ENCODE measurements around the gene ECI1. TPM values are rescaled to one million over a fixed set of nuclear protein-coding genes. Genes with fewer than 3 reads are reported as not detected.
"Not testable (repeated sequence)": the region's sequence is repeated elsewhere in the genome, so short reads cannot be mapped to it uniquely, and the experiment has no call there.

The ECI1 gene
- total RNA-seq, 2 donors from 2014 or later, result 71.8 to 108 TPM

DNA sequence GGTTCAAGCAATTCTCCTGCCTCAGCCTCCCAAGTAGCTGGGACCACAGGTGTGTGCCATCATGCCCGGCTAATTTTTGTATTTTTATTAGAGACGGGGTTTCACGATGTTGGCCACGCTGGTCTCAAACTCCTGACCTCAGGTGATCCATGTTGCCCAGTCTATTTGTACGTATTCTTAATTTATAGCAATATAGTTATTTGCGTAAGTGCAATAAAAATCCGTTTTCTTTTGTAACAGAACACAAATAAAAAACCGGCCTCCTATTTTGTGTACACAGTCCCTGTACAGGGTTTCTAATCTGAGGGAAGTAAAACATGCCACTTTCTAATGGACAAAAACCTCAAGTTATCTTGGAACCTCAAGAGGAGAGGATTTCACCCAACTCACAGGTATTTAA is 8.9 kb upstream of the ECI1 start:
- Histone ChIP-seq H3K36me3 (peaks cover 86% of the 10 kb centered on the region), H3K9me3 (no peaks in the 10 kb centered on the region), H3K4me1 (peaks cover 0 to 3% of the 10 kb centered on the region in 2 donors), H3K27ac (no peak overlapping the region), H3K4me3 (no peak overlapping the region), H3K27me3 (no peaks in the 10 kb centered on the region)
- no peak for DNase-seq (ENCODE audit: low spot score)
- TF ChIP-seq, protein P1, sequence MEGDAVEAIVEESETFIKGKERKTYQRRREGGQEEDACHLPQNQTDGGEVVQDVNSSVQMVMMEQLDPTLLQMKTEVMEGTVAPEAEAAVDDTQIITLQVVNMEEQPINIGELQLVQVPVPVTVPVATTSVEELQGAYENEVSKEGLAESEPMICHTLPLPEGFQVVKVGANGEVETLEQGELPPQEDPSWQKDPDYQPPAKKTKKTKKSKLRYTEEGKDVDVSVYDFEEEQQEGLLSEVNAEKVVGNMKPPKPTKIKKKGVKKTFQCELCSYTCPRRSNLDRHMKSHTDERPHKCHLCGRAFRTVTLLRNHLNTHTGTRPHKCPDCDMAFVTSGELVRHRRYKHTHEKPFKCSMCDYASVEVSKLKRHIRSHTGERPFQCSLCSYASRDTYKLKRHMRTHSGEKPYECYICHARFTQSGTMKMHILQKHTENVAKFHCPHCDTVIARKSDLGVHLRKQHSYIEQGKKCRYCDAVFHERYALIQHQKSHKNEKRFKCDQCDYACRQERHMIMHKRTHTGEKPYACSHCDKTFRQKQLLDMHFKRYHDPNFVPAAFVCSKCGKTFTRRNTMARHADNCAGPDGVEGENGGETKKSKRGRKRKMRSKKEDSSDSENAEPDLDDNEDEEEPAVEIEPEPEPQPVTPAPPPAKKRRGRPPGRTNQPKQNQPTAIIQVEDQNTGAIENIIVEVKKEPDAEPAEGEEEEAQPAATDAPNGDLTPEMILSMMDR (IDR thresholded peaks at IDR 0.05), result no peak

DNA sequence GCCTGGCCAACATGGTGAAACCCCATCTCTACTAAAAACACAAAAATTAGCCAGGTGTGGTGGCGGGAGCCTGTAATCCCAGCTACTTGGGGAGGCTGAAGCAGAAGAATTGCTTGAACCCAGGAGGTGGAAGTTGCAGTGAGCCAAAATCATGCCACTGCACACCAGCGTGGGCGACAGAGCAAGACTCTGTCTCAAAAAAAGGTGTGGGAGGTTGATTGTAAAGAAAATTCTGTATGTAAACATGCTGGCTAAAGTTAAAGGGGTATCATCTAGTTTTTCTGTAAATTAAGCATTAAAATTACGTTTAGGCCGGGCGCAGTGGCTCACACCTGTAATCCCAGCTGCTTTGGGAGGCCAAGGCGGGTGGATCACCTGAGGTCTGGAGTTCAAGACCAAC is 7.1 kb upstream of the ECI1 start:
- not testable (repeated sequence) for H3K27ac ChIP-seq; H3K27me3 ChIP-seq; DNase-seq (ENCODE audit: low spot score); H3K4me1 ChIP-seq; H3K4me3 ChIP-seq; H3K9me3 ChIP-seq
- H3K36me3 ChIP-seq, result peaks cover 95% of the 10 kb centered on the region

DNA sequence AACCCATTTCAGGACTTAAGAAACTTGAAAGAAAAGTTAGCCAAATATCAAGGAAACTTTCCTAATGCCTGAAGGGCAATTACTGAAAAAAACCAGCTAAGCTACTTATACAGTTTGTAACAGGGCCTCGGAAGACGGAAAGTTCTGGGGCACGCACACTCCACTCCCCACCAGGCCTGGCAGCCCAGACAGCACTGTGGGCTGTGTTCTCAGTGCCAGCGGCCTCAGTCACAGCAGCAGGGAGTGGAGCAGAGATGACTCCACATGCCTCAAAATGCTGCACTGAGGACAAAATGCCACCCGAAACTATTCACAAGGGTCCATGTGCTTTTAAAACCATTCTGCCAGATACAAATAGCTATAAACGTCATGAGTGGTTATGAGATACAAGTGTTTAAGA is 6.3 kb upstream of the ECI1 start:
- H3K4me3 ChIP-seq, result no peak overlapping the region
- H3K27me3 ChIP-seq, result no peaks in the 10 kb centered on the region
- peaks cover 95% of the 10 kb centered on the region for H3K36me3 ChIP-seq
- DNase-seq (ENCODE audit: low spot score), result no peak
- H3K27ac ChIP-seq, result no peak overlapping the region
- H3K9me3 ChIP-seq, result no peaks in the 10 kb centered on the region
- TF ChIP-seq, protein P1 (IDR thresholded peaks at IDR 0.05), result no peak
- no peaks in the 10 kb centered on the region for H3K4me1 ChIP-seq

DNA sequence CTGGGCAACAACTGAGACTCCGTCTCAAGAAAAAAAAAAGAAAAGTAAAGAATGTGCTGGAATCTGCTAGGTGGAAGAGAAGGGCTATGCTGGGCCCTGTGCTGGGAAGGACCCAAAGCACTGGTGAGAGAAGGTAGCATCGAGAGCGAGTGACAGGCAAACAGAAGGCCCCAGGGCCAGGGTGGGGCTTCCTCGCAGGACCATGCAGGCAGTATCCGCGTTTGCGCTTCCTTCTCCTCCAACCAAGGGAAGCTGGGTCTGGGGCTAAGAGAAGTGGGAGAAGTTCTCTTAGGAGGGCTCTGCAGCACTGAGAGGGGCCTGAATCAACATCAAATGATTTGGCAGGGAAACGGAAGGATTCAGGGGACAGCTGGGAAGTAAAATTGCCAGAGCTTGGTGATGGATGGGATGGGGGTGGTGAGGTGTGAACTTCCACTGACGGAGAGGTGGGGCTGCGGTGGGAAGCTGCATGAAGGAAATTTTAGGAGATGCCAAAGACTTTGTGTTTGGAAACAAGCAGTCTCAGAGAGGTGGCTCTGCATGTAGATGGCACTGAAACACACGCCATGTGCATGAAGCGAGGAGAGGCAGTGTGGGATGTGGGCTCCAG is 5.2 kb upstream of the ECI1 start:
- TF ChIP-seq, protein P1 (IDR thresholded peaks at IDR 0.05), result no peak
- no peaks in the 10 kb centered on the region for H3K27me3 ChIP-seq
- H3K4me3 ChIP-seq, result no peak overlapping the region
- H3K4me1 ChIP-seq, result peaks cover 0 to 7% of the 10 kb centered on the region in 2 donors
- no peak for DNase-seq (ENCODE audit: low spot score)
- peaks cover 84% of the 10 kb centered on the region for H3K36me3 ChIP-seq
- H3K27ac ChIP-seq, result no peak overlapping the region
- no peaks in the 10 kb centered on the region for H3K9me3 ChIP-seq

DNA sequence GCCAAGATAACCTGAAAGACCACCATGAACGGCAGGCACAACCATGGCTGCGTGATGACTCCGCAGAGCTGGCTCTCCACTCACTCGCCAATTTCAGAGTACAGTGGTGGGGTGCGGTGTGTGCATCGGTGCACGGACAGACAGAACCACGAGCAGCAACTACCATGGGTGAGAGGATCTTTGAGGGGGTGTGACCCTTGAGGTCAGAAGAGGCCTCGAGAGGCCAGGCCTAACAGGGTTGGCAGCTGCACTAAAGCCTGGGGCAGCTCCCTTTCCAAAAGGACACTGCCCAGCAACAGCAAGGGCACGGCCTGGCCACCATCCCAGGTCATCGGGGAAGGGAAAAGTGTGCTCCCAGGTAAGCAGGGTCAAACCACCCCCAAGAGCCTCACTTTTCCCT is 1.9 kb upstream of the ECI1 start:
- peaks cover 55% of the 10 kb centered on the region for H3K36me3 ChIP-seq
- H3K27ac ChIP-seq, result no peak overlapping the region
- DNase-seq (ENCODE audit: low spot score), result no peak
- no peaks in the 10 kb centered on the region for H3K27me3 ChIP-seq
- no peak overlapping the region for H3K4me3 ChIP-seq
- TF ChIP-seq, protein P1 (IDR thresholded peaks at IDR 0.05), result no peak
- peaks cover 0 to 18% of the 10 kb centered on the region in 2 donors for H3K4me1 ChIP-seq
- no peaks in the 10 kb centered on the region for H3K9me3 ChIP-seq

DNA sequence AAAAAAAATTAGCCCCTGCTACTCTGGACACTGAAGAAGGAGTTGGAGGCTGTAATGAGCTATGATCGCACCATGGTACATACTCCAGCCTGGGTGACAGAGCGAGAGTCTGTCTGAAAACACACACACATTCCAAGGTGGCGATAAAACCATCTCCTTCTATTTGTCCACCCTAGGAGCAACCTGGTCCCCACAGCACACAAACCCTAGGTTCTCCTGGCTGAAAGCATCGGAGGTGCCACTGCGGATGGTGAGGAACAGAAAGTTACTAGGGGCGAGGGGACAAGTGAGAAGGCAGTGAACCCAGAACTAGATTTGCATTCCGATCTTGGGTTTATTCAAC is 1.4 kb upstream of the ECI1 start:
- TF ChIP-seq, protein P1 (IDR thresholded peaks at IDR 0.05), result no peak
- peaks cover 50% of the 10 kb centered on the region for H3K36me3 ChIP-seq
- no peaks in the 10 kb centered on the region for H3K27me3 ChIP-seq
- no peak for DNase-seq (ENCODE audit: low spot score)
- peaks cover 0 to 18% of the 10 kb centered on the region in 2 donors for H3K4me1 ChIP-seq
- H3K4me3 ChIP-seq, result no peak overlapping the region
- H3K27ac ChIP-seq, result no peak overlapping the region
- no peaks in the 10 kb centered on the region for H3K9me3 ChIP-seq

Measured in right atrium auricular region (tissue), 2 donors.